Endothelial cell of umbilical vein (primary cell): Measurements from ENCODE around the gene NCF4. TPM values are rescaled to one million over a fixed set of nuclear protein-coding genes. Genes with fewer than 3 reads are reported as not detected.

Experiments
- BruUV-seq: library from RNA; stranded (reverse); fragments of 400-500 nt; replicated peaks from 2 replicates; lab custom pipeline; 2021; lab: Mats Ljungman, UMichigan
- CTCF ChIA-PET: fragments of 300-600, 350-600 bp; sonication (Branson Sonifier 250); formaldehyde crosslinking; loops from one replicate; lab custom pipeline; 2021; ENCODE audit warnings: antibody characterized with exemption, inconsistent platforms; lab: Charles Lee
- POLR2A ChIA-PET: fragments of 300-600, 350-600 bp; sonication (Branson Sonifier 250); formaldehyde crosslinking; loops from one replicate; lab custom pipeline; 2021; ENCODE audit warnings: antibody characterized with exemption, inconsistent platforms; lab: Charles Lee
- DNase-seq: peaks from one replicate; pipeline ENCODE4 v3.0.0-alpha.2; 2011; ENCODE audit warnings: low read depth, low spot score
- FAIRE-seq: peaks from 2 replicates; lab custom pipeline; 2011; peaks lifted over from hg19 to GRCh38; lab: Jason Lieb, UNC
- H2AFZ ChIP-seq: 2 replicates; pipeline ENCODE4 v1.6.0; 2012; ENCODE audit warnings: low read depth, low read length, control low read depth, inconsistent platforms
- H3K27ac ChIP-seq: 2 replicates; pipeline ENCODE4 v1.5.1; 2011; ENCODE audit warnings: low read depth, mild to moderate bottlenecking, control low read depth, low read length, moderate library complexity; ENCODE audit not compliant: insufficient read depth
- H3K27me3 ChIP-seq, 2 experiments: 2 replicates each; pipeline versions ENCODE4 v1.6.0 to v1.6.1; 2011; ENCODE audit warnings: low read length in 2 of 2, mixed read lengths in 1 of 2; ENCODE audit not compliant: control insufficient read depth in 2 of 2, insufficient read depth in 2 of 2
- H3K36me3 ChIP-seq, 2 experiments: 2 replicates in 1 of 2; 3 replicates in 1 of 2; pipeline ENCODE4 v1.5.1; 2011; ENCODE audit warnings: low read length in 2 of 2, mild to moderate bottlenecking in 1 of 2, moderate library complexity in 1 of 2; ENCODE audit not compliant: control insufficient read depth in 2 of 2, insufficient read depth in 2 of 2; ENCODE audit errors: extremely low read depth in 1 of 2
- H3K4me1 ChIP-seq: 3 replicates; pipeline ENCODE4 v1.5.1; 2011; ENCODE audit warnings: mild to moderate bottlenecking, low read length; ENCODE audit not compliant: control insufficient read depth, insufficient read depth; ENCODE audit errors: extremely low read depth
- H3K4me2 ChIP-seq: 2 replicates; pipeline ENCODE4 v1.6.1; 2011; ENCODE audit warnings: low read length, control low read depth, mixed read lengths; ENCODE audit not compliant: insufficient read depth
- H3K4me3 ChIP-seq, 3 experiments: fragments of 200-600 bp in 1 of 3; sonication (generic), shearing (Covaris generic) in 1 of 3; replicated peaks in 1 of 3; 2 replicates each; pipeline ENCODE4 v1.5.1; 2011 to 2016; ENCODE audit warnings: control low read depth in 3 of 3, low read length in 3 of 3, mild to moderate bottlenecking in 2 of 3, inconsistent platforms in 1 of 3, low read depth in 1 of 3, moderate library complexity in 1 of 3; ENCODE audit not compliant: insufficient read depth in 1 of 3
- H3K79me2 ChIP-seq: 2 replicates; pipeline ENCODE4 v1.6.0; 2012; ENCODE audit warnings: low read length, inconsistent platforms; ENCODE audit not compliant: control insufficient read depth, insufficient read depth
- H3K9ac ChIP-seq: replicated peaks from 2 replicates; pipeline ENCODE3; 2011; ENCODE audit warnings: low read length, control low read depth; ENCODE audit not compliant: insufficient read depth; ENCODE audit errors: extremely low read depth
- H3K9me1 ChIP-seq: replicated peaks from 3 replicates; pipeline ENCODE4 v1.6.0; 2011; ENCODE audit warnings: mild to moderate bottlenecking, low read length; ENCODE audit not compliant: control insufficient read depth, insufficient read depth; ENCODE audit errors: extremely low read depth
- H3K9me3 ChIP-seq: replicated peaks from 2 replicates; pipeline ENCODE4 v1.5.1; 2012; ENCODE audit warnings: low read length, inconsistent platforms; ENCODE audit not compliant: control insufficient read depth, insufficient read depth
- H4K20me1 ChIP-seq: replicated peaks from 2 replicates; pipeline ENCODE3; 2011; ENCODE audit warnings: mild to moderate bottlenecking, low read length; ENCODE audit not compliant: control insufficient read depth, insufficient read depth; ENCODE audit errors: extremely low read depth
- EZH2 ChIP-seq: IDR thresholded peaks from 2 replicates; pipeline ENCODE4 v1.6.1; 2012; ENCODE audit warnings: borderline replicate concordance, low read depth, mild to moderate bottlenecking, moderate library complexity, low read length, inconsistent platforms; ENCODE audit not compliant: severe bottlenecking
- FOS ChIP-seq: IDR thresholded peaks from 2 replicates; pipeline ENCODE4 v1.6.1; 2011; ENCODE audit warnings: mild to moderate bottlenecking, low read length, moderate library complexity, borderline replicate concordance; ENCODE audit not compliant: insufficient read depth
- GATA2 ChIP-seq: IDR thresholded peaks from 2 replicates; pipeline ENCODE4 v1.7.0; 2011; ENCODE audit warnings: low read depth, mild to moderate bottlenecking, moderate library complexity, mixed read lengths, low read length; ENCODE audit not compliant: insufficient read length, insufficient read depth
- JUN ChIP-seq: IDR thresholded peaks from 2 replicates; pipeline ENCODE4 v1.6.1; 2011; ENCODE audit warnings: borderline replicate concordance, low read depth; ENCODE audit not compliant: insufficient read length, insufficient read depth
- MYC ChIP-seq: IDR thresholded peaks from one replicate; pipeline ENCODE4 v1.6.1; 2011; ENCODE audit warnings: mild to moderate bottlenecking, low read depth, low read length
- POLR2A ChIP-seq: IDR thresholded peaks from 2 replicates; pipeline ENCODE4 v1.6.1; 2012; ENCODE audit warnings: low read depth, mild to moderate bottlenecking, control low read depth, low read length
- POLR2AphosphoS5 ChIP-seq: IDR thresholded peaks from 2 replicates; pipeline ENCODE4 v1.6.1; 2012; ENCODE audit warnings: low read depth, mild to moderate bottlenecking, control low read depth, low read length, moderate library complexity; ENCODE audit not compliant: insufficient read depth
- dilution Hi-C: fragments of 300-500 bp; cut with MboI; formaldehyde crosslinking; loops from one replicate; pipeline ENCODE4 v1.15.0; 2019; ENCODE audit warnings: low sequenced_read_pairs; ENCODE audit not compliant: extremely low pct_ligation_motif_present
- intact Hi-C: fragments of 100-400 bp; cut with micrococcal nuclease; formaldehyde crosslinking; loops from one replicate; pipeline ENCODE4 v1.10.0; 2022
- polyA plus RNA-seq, 4 experiments: library from polyadenylated mRNA; depleted of rRNA in 3 of 4; stranded (reverse) in 3 of 4; unstranded in 1 of 4; fragments of >200 nt; gene quantifications; 2 replicates each; pipeline versions ENCODE4 v1.2.1 to v1.2.3, GENCODE V29; 2011 to 2012; ENCODE audit warnings: missing spikeins in 1 of 4
- total RNA-seq: library from RNA; stranded (reverse); gene quantifications from 2 replicates; pipeline ENCODE4 v1.2.3, GENCODE V29; 2021
- TF ChIP-seq, protein P1 (sequence below): IDR thresholded peaks from 2 replicates; pipeline ENCODE4 v1.6.1; 2011; ENCODE audit not compliant: insufficient read depth, insufficient read length
- TF ChIP-seq, protein P2 (sequence below), 2 donors: IDR thresholded peaks; 1 replicate in 1 of 2; 2 replicates in 1 of 2; pipeline ENCODE4 v1.5.1; 2011; ENCODE audit warnings: low read length in 2 of 2, mild to moderate bottlenecking in 2 of 2, moderate library complexity in 2 of 2, control low read depth in 1 of 2, inconsistent platforms in 1 of 2, low read depth in 1 of 2; ENCODE audit not compliant: insufficient read depth in 1 of 2; ENCODE audit errors: extremely low read depth in 1 of 2

Gene NCF4
- total and polyA plus RNA-seq, 2 donors (not counting 3 experiments of a cell fraction or from before 2014, with no cell fraction given) = 0.07 TPM; not detected in 1

DNA sequence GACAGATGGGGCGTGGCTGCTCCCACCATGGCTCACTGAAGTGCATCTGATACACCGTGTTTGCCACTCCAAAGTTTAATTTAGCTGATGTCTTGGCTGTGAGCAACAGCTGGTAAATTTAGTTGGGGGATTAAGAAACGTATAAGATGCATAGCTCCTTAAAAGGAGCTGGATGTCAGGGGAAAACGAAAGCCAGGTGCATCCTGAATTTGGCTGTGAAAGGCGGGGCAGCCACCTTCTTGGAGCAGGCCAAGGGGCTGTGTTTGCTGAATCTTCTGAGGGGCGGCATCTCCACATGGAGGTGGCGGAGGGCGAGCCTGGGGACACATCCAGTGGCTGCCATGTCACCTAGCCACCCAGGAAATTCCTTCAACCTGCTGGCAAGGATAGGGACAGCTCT lies 20.7 kb upstream of the NCF4 start:
- Histone ChIP-seq H3K4me3 (no peak overlapping the region), H3K9me3 (no peaks in the 10 kb centered on the region), H3K36me3 (no peaks in the 10 kb centered on the region), H3K9me1 (no peaks in the 10 kb centered on the region), H3K27me3 (peaks cover 7% of the 10 kb centered on the region in 2 experiments), H3K27ac (no peak overlapping the region), H3K9ac (no peak overlapping the region), H2AFZ (no peak overlapping the region), H3K4me2 (no peak overlapping the region), H4K20me1 (no peaks in the 10 kb centered on the region), H3K4me1 (no peaks in the 10 kb centered on the region), H3K79me2 (no peaks in the 10 kb centered on the region)
- dilution Hi-C loops (no loop called here), intact Hi-C loops (no loop called here)
- POLR2A ChIA-PET = no interaction called here
- FAIRE-seq = no peak
- CTCF ChIA-PET = interaction anchor here (1.2 to 2.5 kb wide), 3 partner anchors 16 to 58 kb away, joined by 3 to 14 read pairs (median 3); no protein-coding TSS in a partner anchor
- TF ChIP-seq MYC = no peak
- no peak for TF ChIP-seq POLR2AphosphoS5
- BruUV-seq = no TSS peak
- DNase-seq = no peak

DNA sequence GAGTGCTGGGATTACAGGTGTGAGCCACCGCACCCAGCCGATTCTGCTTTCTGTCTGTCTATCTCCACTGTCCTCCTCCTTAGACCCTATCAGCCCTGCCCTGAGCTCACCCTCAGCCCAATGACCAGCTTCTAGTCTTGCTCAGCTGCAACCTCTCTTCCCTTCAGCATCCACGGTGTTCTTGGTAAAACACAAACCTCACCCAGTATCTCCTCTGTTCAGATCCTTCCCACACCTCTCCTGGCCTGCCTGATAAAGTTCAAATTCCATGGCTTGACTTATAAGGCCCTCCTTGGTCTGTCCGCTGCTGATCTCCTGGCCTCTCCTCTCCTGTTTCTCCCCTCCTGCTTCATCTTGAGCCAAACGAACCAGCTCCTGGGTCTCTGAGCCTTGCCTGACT lies 14.5 kb upstream of the NCF4 start:
- Histone ChIP-seq H3K27ac (no peak overlapping the region), H2AFZ (no peak overlapping the region), H3K4me2 (no peak overlapping the region), H3K4me3 (no peak overlapping the region), H3K36me3 (no peaks in the 10 kb centered on the region), H3K9me1 (no peaks in the 10 kb centered on the region), H3K9me3 (no peaks in the 10 kb centered on the region), H3K4me1 (no peaks in the 10 kb centered on the region), H3K79me2 (no peaks in the 10 kb centered on the region), H4K20me1 (no peaks in the 10 kb centered on the region), H3K27me3 (peaks cover 11 to 12% of the 10 kb centered on the region in 2 experiments), H3K9ac (no peak overlapping the region)
- dilution Hi-C loops = no loop called here
- ChIA-PET POLR2A (no interaction called here), CTCF (interaction anchor here (0.6 to 2.1 kb wide), 3 partner anchors 10 to 300 kb away, joined by 4 to 11 read pairs (median 5); no protein-coding TSS in a partner anchor)
- TF ChIP-seq FOS (no peak), GATA2 (no peak), MYC (no peak), POLR2A (no peak), EZH2 (no peak), JUN (no peak), POLR2AphosphoS5 (no peak)
- TF ChIP-seq, protein P1, sequence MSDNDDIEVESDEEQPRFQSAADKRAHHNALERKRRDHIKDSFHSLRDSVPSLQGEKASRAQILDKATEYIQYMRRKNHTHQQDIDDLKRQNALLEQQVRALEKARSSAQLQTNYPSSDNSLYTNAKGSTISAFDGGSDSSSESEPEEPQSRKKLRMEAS = no peak
- TF ChIP-seq, protein P2, sequence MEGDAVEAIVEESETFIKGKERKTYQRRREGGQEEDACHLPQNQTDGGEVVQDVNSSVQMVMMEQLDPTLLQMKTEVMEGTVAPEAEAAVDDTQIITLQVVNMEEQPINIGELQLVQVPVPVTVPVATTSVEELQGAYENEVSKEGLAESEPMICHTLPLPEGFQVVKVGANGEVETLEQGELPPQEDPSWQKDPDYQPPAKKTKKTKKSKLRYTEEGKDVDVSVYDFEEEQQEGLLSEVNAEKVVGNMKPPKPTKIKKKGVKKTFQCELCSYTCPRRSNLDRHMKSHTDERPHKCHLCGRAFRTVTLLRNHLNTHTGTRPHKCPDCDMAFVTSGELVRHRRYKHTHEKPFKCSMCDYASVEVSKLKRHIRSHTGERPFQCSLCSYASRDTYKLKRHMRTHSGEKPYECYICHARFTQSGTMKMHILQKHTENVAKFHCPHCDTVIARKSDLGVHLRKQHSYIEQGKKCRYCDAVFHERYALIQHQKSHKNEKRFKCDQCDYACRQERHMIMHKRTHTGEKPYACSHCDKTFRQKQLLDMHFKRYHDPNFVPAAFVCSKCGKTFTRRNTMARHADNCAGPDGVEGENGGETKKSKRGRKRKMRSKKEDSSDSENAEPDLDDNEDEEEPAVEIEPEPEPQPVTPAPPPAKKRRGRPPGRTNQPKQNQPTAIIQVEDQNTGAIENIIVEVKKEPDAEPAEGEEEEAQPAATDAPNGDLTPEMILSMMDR (IDR thresholded peaks at IDR 0.05; ENCODE audit: extremely low read depth in 1 of 2, insufficient read depth in 1 of 2, low read depth in 1 of 2, low read length in 2 of 2) = no peak
- DNase-seq (no peak), FAIRE-seq (no peak)
- BruUV-seq = no TSS peak
- intact Hi-C loops = no loop called here
